Superior temporal gyrus (tissue), 1 donor: ENCODE data around the gene MAB21L4.
A peak's percentile ranks its signal among the peaks of the same experiment; 100 is the strongest.
"Not testable (repeated sequence)": the region's sequence is repeated elsewhere in the genome, so short reads cannot be mapped to it uniquely, and the experiment has no call there.

Experiments used
- DNase-seq: peaks from one replicate; pipeline ENCODE4 v3.0.0-alpha.2; 2016; ENCODE audit errors: extremely low spot score

MAB21L4 gene

GRCh38 chr2:240858871-240859270 lies 37.1 kb downstream of the MAB21L4 start:
- DNase-seq: no peak

GRCh38 chr2:240858321-240858720 lies 37.6 kb downstream of the MAB21L4 start:
- no peak for DNase-seq

GRCh38 chr2:240857039-240858008 lies 38.6 kb downstream of the MAB21L4 start:
- no peak for DNase-seq

GRCh38 chr2:240856151-240856980 lies 39.6 kb downstream of the MAB21L4 start:
- no peak for DNase-seq

- no peak for DNase-seq
These were observed 40.3 kb downstream of the MAB21L4 start for GRCh38 chr2:240855670-240856069.

DNA sequence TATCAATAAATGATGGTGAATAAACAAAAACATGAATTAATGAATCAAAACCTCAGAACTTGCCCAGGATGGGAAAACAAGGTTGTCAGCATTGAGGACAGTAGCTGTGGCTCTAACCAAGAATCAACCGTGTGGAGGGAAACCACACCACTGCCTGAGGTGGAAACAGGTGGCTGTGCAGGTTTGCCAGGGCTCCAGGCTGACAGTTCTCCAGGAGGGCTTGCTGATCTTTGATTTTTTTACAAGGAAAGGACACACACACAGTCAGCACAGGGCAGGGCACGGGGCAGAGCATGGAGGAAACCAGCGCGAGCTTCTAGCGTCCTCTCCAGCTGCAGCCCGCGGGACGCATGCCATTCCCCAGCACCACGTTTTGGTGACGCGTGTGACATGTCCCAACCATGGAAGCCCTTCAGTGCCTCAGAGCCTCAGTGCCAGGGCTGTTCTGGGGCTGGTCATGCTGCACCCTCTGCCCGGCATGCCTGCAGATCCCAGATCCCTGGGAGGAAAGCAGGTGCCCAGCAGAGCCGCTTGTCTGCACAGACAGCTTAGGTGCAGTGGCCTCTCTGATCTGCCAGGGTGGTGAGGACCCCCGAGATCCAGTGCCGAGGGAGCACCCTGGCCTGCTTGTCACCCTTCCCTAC lies 43.2 kb downstream of the MAB21L4 start:
- no peak for DNase-seq

DNA sequence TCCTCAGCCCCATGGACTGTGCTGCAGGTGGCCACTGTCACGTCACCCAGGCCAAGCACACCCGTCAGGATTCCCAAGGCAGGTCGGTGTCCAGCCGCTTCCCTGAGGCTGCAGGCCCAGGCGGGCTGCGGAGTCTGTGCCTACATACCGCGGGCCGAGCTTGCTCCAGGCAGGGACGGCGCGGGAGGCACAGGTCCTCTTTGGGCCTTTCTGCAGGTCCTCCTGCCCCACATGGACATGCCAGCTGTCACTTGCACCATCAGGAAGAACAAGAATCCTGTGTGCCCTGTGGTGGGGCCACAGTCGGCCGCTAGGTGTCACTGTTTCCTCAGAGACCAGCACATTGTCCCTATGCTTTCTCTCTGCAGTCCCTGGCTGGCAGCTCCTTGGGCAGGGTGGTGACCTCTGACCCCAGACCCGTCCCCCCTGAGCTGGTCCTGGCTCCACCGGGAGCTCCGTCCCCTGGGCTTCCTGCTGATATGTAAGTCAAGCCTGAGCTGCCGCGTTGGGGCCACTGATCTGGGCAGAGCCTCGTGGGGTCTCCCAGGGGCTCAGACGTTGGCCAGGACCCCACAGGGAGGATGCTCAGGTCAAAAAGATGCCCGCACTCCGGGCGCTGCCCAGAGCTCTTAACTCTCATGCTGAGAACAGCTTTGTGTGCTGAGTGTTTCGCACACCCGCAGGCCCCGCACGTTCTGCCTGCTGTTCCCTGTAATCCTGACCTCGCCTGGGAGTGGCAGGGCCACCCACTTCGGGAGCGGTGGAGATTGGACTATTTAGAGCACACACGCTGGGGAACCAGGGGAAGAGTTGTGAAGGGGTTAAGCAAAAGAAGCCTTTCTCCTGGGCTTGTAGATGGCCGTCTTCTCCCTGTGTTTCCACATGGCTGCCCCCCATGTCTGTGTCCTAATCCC lies 44.6 kb downstream of the MAB21L4 start:
- peak; percentile 93 for DNase-seq

- DNase-seq: no peak
These were observed 45.2 kb downstream of the MAB21L4 start for GRCh38 chr2:240850756-240851077.

- no peak for DNase-seq
These were observed 45.9 kb downstream of the MAB21L4 start for GRCh38 chr2:240850026-240850425.

GRCh38 chr2:240848900-240849680 lies 46.9 kb downstream of the MAB21L4 start:
- no peak for DNase-seq

DNA sequence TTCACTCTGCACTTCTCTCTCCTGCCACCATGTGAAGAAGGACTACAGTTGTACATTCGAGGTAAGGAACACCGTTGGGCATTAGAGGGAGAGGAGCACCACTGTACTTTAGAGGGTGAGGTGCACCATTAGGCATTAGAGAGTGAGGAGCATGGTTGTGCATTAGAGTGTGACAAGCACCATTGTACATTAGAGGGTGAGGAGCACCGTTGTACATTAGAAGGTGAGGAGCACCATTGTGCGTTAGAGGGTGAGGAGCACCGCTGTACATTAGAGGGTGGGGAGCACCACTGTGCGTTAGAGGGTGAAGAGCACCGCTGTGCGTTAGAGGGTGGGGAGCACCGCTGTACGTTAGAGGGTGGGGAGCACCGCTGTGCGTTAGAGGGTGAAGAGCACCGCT lies 48.1 kb downstream of the MAB21L4 start:
- DNase-seq: no peak

GRCh38 chr2:240846873-240847595 lies 48.9 kb downstream of the MAB21L4 start:
- no peak for DNase-seq

GRCh38 chr2:240846309-240846708 lies 49.6 kb downstream of the MAB21L4 start:
- not testable (repeated sequence) for DNase-seq

DNA sequence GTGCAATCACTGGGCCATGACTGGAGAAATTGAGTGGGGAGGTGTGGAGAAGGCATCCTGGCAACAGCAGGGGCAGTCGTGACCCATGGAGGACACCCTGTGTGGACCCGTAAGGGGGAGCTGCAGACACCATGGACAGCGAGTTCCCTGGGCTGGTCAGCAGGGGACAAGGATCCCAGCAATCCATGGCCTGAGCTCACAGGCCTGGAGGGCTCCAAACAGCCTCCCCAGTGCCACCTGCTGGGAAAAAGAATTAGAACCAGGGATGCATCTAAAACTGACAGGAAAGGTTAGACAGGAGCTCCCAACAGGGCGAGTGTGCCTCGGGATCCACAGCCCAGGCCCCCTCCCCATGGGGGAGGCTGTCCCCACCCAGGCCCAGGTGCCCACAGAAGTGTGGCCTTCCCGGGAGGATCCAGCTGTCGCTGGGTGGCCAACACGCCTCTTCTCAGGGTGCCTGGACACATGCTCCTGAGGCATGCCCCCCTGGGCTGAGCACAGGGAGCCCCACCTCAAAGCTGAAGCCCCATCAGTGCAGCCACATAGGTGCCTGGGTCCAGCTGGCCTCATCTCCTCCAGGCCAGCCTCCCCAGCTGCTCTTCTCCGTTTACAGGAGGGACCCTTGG lies 55.4 kb downstream of the MAB21L4 start:
- DNase-seq: peak; percentile 88

- DNase-seq: no peak
These were observed 56.5 kb downstream of the MAB21L4 start for GRCh38 chr2:240839152-240840143.

DNA sequence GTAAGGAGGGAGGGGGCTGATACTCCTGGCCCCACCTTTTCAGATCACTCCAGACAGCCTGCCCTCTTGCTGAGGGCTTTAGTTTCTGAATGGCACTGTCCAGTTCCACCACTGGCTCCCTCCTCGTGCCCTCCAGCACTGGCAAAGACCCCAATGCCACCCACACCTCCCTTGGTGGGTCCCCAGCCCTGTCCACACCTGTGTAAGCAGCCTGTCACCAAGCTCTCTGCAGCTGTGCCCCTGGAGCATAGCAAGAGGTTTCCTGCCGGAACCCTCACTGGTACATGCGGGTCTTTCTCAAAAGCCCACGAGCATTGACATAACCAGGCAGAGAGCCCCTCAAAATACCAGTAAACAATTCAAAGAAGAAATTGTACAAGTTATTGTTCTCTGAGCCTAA lies 58.3 kb downstream of the MAB21L4 start:
- DNase-seq: no peak

DNA sequence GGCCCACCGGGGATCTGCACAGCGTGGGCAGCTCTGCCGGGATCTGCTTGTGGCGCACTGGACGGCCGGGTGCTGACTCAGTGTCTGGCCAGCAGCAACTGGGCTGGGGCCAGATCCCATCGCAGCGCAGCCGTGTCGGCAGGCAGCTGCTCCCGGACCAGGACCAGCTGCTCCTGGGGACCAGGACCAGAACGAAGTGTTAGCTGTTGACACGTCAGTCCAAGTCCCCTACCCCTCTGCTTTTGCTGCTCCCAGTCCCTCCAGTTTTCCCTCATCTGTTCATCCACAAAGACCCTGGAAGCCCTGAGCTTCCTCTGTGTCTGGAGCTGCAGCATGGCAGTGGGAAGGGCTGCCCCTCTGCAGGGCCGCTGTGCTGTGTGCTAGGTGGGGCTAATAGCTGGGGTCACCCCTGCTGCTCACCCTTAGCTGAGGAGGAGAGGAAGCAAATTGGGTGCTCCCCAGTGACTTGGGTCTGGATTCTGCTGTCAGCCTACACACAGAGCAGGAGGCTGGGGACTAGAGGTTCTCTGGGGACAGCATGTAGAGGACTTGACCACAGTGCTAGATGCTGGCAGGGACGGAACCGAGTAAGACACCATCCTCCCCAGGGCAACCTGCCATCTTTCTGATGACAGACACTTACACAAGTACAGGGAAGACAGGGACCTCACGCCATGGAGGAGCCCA lies 59.0 kb downstream of the MAB21L4 start:
- peak; percentile 66 for DNase-seq
